K562 (cell line): ENCODE results near the gene OR10G2. TPM values are rescaled to one million over a fixed set of nuclear protein-coding genes. Genes with fewer than 3 reads are reported as not detected.

Source experiments
- ATAC-seq: fragments of 200-7000 bp; cut with Tn5 transposase; 3 replicates; pipeline ENCODE4 v1.9.1; 2020; ENCODE audit warnings: moderate library complexity
- BruUV-seq: library from RNA; stranded (reverse); fragments of 400-500 nt; replicated peaks from 2 replicates; lab custom pipeline; 2021; lab: Mats Ljungman, UMichigan
- CTCF ChIA-PET: fragments of 300-600 bp; formaldehyde crosslinking; extraction: SDS; loops from one replicate; lab custom pipeline; 2021; ENCODE audit warnings: low intra/inter-chr PET ratio; lab: Yijun Ruan, JAX
- POLR2A ChIA-PET: fragments of 300-600, 350-650 bp; sonication (Branson Sonifier 250); formaldehyde crosslinking; extraction: SDS; loops from one replicate; lab custom pipeline; 2021; ENCODE audit warnings: antibody characterized with exemption, inconsistent platforms; lab: Yijun Ruan, JAX
- DNase-seq, 4 experiments: peaks; one replicate each; pipeline versions ENCODE4 v3.0.0 to v3.0.0-alpha.2; 2011 to 2018; ENCODE audit warnings: low spot score in 3 of 4, mixed read lengths in 3 of 4; ENCODE audit errors: extremely low read depth in 1 of 4
- FAIRE-seq: peaks from 2 replicates; lab custom pipeline; 2011; peaks lifted over from hg19 to GRCh38; lab: Jason Lieb, UNC
- H2AFZ ChIP-seq: 2 replicates; pipeline ENCODE4 v1.6.0; 2011; ENCODE audit warnings: low read depth, low read length, control low read depth, inconsistent platforms
- H3K27ac ChIP-seq: fragments of 200-600 bp; 3 replicates; pipeline ENCODE4 v1.8.0; 2011; ENCODE audit warnings: low read depth, mild to moderate bottlenecking, control low read depth, inconsistent platforms, low read length, moderate library complexity, mixed read lengths; ENCODE audit errors: extremely low read depth
- H3K27me3 ChIP-seq, 2 experiments: fragments of 300-600 bp in 1 of 2; 2 replicates in 1 of 2; 3 replicates in 1 of 2; pipeline versions ENCODE4 v1.6.0 to v1.8.0; 2011; ENCODE audit warnings: inconsistent platforms in 2 of 2, low read length in 2 of 2, mild to moderate bottlenecking in 1 of 2, mixed read lengths in 1 of 2, moderate library complexity in 1 of 2; ENCODE audit not compliant: control insufficient read depth in 2 of 2, insufficient read depth in 2 of 2
- H3K36me3 ChIP-seq: fragments of 300-600 bp; 3 replicates; pipeline ENCODE4 v1.8.0; 2011; ENCODE audit warnings: mild to moderate bottlenecking, low read length, inconsistent platforms; ENCODE audit not compliant: control insufficient read depth, insufficient read depth
- H3K4me1 ChIP-seq, 2 experiments: fragments of 200-600 bp in 1 of 2; replicated peaks in 1 of 2; 2 replicates in 1 of 2; 3 replicates in 1 of 2; pipeline versions ENCODE4 v1.5.1 to v1.8.0; 2011; ENCODE audit warnings: inconsistent platforms in 2 of 2, low read length in 2 of 2, mild to moderate bottlenecking in 1 of 2, mixed read lengths in 1 of 2, moderate library complexity in 1 of 2; ENCODE audit not compliant: control insufficient read depth in 2 of 2, insufficient read depth in 2 of 2
- H3K4me2 ChIP-seq: 2 replicates; pipeline ENCODE4 v1.6.1; 2011; ENCODE audit warnings: low read length, control low read depth, inconsistent platforms, mixed read lengths; ENCODE audit not compliant: insufficient read depth
- H3K4me3 ChIP-seq: fragments of 200-600 bp; sonication (generic), shearing (Covaris generic); 2 replicates; pipeline ENCODE4 v1.5.1; 2016; ENCODE audit warnings: control low read depth, inconsistent platforms
- H3K79me2 ChIP-seq: fragments of 200-600 bp; 3 replicates; pipeline ENCODE4 v1.8.0; 2011; ENCODE audit warnings: low read length, inconsistent platforms; ENCODE audit not compliant: control insufficient read depth, insufficient read depth
- H3K9ac ChIP-seq, 2 experiments: 2 replicates each; pipeline versions ENCODE4 v1.6.0 to v1.6.1; 2011; ENCODE audit warnings: low read depth in 2 of 2, low read length in 2 of 2, control low read depth in 1 of 2, inconsistent platforms in 1 of 2, mild to moderate bottlenecking in 1 of 2, mixed read lengths in 1 of 2; ENCODE audit not compliant: insufficient read depth in 1 of 2
- H3K9me1 ChIP-seq: one replicate; pipeline ENCODE4 v1.6.0; 2011; ENCODE audit warnings: inconsistent platforms, mild to moderate bottlenecking, low read length, moderate library complexity; ENCODE audit not compliant: control insufficient read depth, insufficient read depth
- H3K9me3 ChIP-seq: replicated peaks from 2 replicates; pipeline ENCODE4 v1.5.1; 2011; ENCODE audit warnings: low read depth, low read length, inconsistent platforms; ENCODE audit not compliant: control insufficient read depth, insufficient read depth
- H4K20me1 ChIP-seq: replicated peaks from 2 replicates; pipeline ENCODE4 v1.6.1; 2011; ENCODE audit warnings: low read length, inconsistent platforms, mixed read lengths; ENCODE audit not compliant: control insufficient read depth, insufficient read depth
- CTBP1 ChIP-seq: fragments of 450-650 bp; IDR thresholded peaks from 2 replicates; pipeline ENCODE4 v1.6.1; 2016; ENCODE audit warnings: borderline replicate concordance
- DPF2 ChIP-seq: fragments of 450-650 bp; IDR thresholded peaks from 2 replicates; pipeline ENCODE4 v1.6.1; 2016
- MAFG ChIP-seq: fragments of 450-650 bp; conservative IDR thresholded peaks from 2 replicates; pipeline ENCODE4 v1.6.1; 2016; ENCODE audit warnings: missing genetic modification characterization, missing compliant biosample characterization
- NCOR1 ChIP-seq: fragments of 450-650 bp; IDR thresholded peaks from 2 replicates; pipeline ENCODE4 v1.6.1; 2016; ENCODE audit warnings: mild to moderate bottlenecking, moderate library complexity
- NUFIP1 ChIP-seq: fragments of 450-650 bp; IDR thresholded peaks from 2 replicates; pipeline ENCODE4 v1.6.1; 2018; ENCODE audit not compliant: partially characterized antibody
- PCBP1 ChIP-seq: fragments of 200-400 bp; formaldehyde crosslinking; IDR thresholded peaks from 2 replicates; pipeline ENCODE4 v1.6.1; 2018; ENCODE audit warnings: mild to moderate bottlenecking, low read depth, low read length; ENCODE audit not compliant: poor library complexity, severe bottlenecking
- PHF21A ChIP-seq: fragments of 450-650 bp; IDR thresholded peaks from 2 replicates; pipeline ENCODE4 v1.6.1; 2017; ENCODE audit warnings: low read depth, borderline replicate concordance
- POLR2A ChIP-seq: fragments of 450-650 bp; conservative IDR thresholded peaks from 2 replicates; pipeline ENCODE4 v1.6.1; 2016
- RFX1 ChIP-seq: fragments of 450-650 bp; IDR thresholded peaks from 2 replicates; pipeline ENCODE4 v1.6.1; 2016; ENCODE audit warnings: mild to moderate bottlenecking, moderate library complexity
- SIRT6 ChIP-seq: IDR thresholded peaks from one replicate; pipeline ENCODE4 v1.6.1; 2012; ENCODE audit warnings: low read depth, mild to moderate bottlenecking, control low read depth, inconsistent platforms, low read length, moderate library complexity
- ZNF124 ChIP-seq: sonication (generic); formaldehyde crosslinking; IDR thresholded peaks from 2 replicates; pipeline ENCODE4 v1.8.1; 2022; ENCODE audit warnings: missing genetic modification reagents
- ZNF436 ChIP-seq: fragments of 250-450, 450-650 bp; sonication (Bioruptor Pico); formaldehyde crosslinking; IDR thresholded peaks from 2 replicates; pipeline ENCODE4 v1.7.0; 2020; ENCODE audit warnings: mild to moderate bottlenecking
- ZNF696 ChIP-seq: fragments of 250-450 bp; sonication (Bioruptor Pico); conservative IDR thresholded peaks from 2 replicates; pipeline ENCODE4 v1.4.0; 2020; ENCODE audit warnings: mild to moderate bottlenecking, moderate library complexity
- WGBS: fragments of 100-300 bp; shearing (Covaris generic); methylation state at CpG from one replicate; pipeline ENCODE4 v1.1.6; 2016; ENCODE audit warnings: low coverage, mixed read lengths; ENCODE audit not compliant: insufficient coverage; ENCODE audit errors: missing lambda C conversion rate; 5-methylcytosine and 5-hydroxymethylcytosine counted together
- in situ Hi-C: fragments of 300-500 bp; cut with MboI; formaldehyde crosslinking; loops from 4 replicates; pipeline ENCODE4 v1.15.0; 2018; ENCODE audit warnings: inconsistent platforms, mixed read lengths
- intact Hi-C: fragments of 100-400 bp; cut with micrococcal nuclease; formaldehyde crosslinking; loops from 2 replicates; pipeline ENCODE4 v1.14.2; 2022
- polyA plus RNA-seq, 8 experiments: library from polyadenylated mRNA; depleted of rRNA in 4 of 8; stranded (reverse) in 5 of 8; unstranded in 3 of 8; fragments of >200 nt; fragmentation: Nextera tagmentation in 2 of 8; fragmentation: Illumina TruSeq in 1 of 8; extraction: Ambion mirVana in 2 of 8; extraction: Trizol in 1 of 8; gene quantifications; 2 replicates each; pipeline versions ENCODE4 v1.2.1 to v1.2.3, GENCODE V29; 2011 to 2014; ENCODE audit warnings: inconsistent platforms in 1 of 8, missing spikeins in 1 of 8
- total RNA-seq, 7 experiments: library from RNA; depleted of rRNA in 6 of 7; stranded (reverse); fragments of >200 nt in 6 of 7; fragmentation: Illumina TruSeq in 2 of 7; extraction: Trizol in 2 of 7; gene quantifications; 2 replicates each; pipeline versions ENCODE4 v1.2.1 to v1.2.3, GENCODE V29; 2011 to 2021; ENCODE audit warnings: low replicate concordance in 1 of 7
- TF ChIP-seq, protein P1 (sequence below): sonication (generic); formaldehyde crosslinking; IDR thresholded peaks from 2 replicates; pipeline ENCODE4 v1.4.0; 2020; ENCODE audit warnings: mild to moderate bottlenecking, missing genetic modification reagents
- TF ChIP-seq, protein P2 (sequence below): sonication (generic); formaldehyde crosslinking; IDR thresholded peaks from 2 replicates; pipeline ENCODE4 v1.8.1; 2023; ENCODE audit warnings: mild to moderate bottlenecking, missing genetic modification reagents
- TF ChIP-seq, protein P3 (sequence below), 2 experiments: fragments of 450-650 bp in 1 of 2; sonication (generic) in 1 of 2; formaldehyde crosslinking in 1 of 2; IDR thresholded peaks in 1 of 2; conservative IDR thresholded peaks in 1 of 2; 2 replicates each; pipeline versions ENCODE4 v1.6.1 to v1.8.1; 2016 to 2023; ENCODE audit warnings: mild to moderate bottlenecking in 2 of 2, moderate library complexity in 2 of 2, inconsistent platforms in 1 of 2, missing genetic modification reagents in 1 of 2
- TF ChIP-seq, protein P4 (sequence below), 2 experiments: fragments of 450-650 bp; IDR thresholded peaks; 2 replicates each; pipeline ENCODE4 v1.6.1; 2016
- TF ChIP-seq, protein P5 (sequence below): sonication (generic); formaldehyde crosslinking; IDR thresholded peaks from 2 replicates; pipeline ENCODE4 v1.8.1; 2022; ENCODE audit warnings: missing genetic modification reagents

OR10G2 gene
- total and polyA plus RNA-seq, 9 of the 15 experiments (the other 6 are each of a cell fraction or from before 2014, with no cell fraction given) = not detected

DNA sequence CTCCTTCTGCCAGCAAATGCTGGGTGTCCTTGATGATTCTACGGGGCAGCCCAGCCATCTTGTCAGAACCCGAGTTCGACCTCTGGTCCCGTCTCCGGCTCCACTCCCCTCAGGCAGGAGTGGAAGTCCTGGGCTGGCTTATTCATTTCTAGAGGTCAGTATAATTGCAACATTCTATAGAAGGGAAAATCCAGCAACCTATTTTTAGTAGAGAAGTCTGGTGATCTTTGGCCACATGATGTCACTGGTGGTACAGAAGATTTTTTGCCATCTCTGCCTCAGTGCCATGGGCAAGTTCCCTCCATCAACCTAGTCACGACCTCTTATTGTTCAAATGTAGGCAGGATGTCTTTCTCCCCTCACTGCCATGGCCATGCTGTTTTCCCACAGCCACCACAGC, 22.4 kb downstream of the OR10G2 start:
- WGBS = 0% methylated on average over 4 of the region's 6 CpGs
- no peak for TF ChIP-seq SIRT6
- no peak for TF ChIP-seq ZNF124 (CRISPR knock-in tag)
- no peak for TF ChIP-seq RFX1
- TF ChIP-seq, protein P1, sequence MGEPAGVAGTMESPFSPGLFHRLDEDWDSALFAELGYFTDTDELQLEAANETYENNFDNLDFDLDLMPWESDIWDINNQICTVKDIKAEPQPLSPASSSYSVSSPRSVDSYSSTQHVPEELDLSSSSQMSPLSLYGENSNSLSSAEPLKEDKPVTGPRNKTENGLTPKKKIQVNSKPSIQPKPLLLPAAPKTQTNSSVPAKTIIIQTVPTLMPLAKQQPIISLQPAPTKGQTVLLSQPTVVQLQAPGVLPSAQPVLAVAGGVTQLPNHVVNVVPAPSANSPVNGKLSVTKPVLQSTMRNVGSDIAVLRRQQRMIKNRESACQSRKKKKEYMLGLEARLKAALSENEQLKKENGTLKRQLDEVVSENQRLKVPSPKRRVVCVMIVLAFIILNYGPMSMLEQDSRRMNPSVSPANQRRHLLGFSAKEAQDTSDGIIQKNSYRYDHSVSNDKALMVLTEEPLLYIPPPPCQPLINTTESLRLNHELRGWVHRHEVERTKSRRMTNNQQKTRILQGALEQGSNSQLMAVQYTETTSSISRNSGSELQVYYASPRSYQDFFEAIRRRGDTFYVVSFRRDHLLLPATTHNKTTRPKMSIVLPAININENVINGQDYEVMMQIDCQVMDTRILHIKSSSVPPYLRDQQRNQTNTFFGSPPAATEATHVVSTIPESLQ (CRISPR knock-in tag) = no peak
- no peak for TF ChIP-seq DPF2
- no peak for TF ChIP-seq CTBP1
- no peak for TF ChIP-seq NCOR1
- TF ChIP-seq, protein P2, sequence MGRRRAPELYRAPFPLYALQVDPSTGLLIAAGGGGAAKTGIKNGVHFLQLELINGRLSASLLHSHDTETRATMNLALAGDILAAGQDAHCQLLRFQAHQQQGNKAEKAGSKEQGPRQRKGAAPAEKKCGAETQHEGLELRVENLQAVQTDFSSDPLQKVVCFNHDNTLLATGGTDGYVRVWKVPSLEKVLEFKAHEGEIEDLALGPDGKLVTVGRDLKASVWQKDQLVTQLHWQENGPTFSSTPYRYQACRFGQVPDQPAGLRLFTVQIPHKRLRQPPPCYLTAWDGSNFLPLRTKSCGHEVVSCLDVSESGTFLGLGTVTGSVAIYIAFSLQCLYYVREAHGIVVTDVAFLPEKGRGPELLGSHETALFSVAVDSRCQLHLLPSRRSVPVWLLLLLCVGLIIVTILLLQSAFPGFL (CRISPR knock-in tag) = no peak
- TF ChIP-seq ZNF696 = no peak
- TF ChIP-seq, protein P3, sequence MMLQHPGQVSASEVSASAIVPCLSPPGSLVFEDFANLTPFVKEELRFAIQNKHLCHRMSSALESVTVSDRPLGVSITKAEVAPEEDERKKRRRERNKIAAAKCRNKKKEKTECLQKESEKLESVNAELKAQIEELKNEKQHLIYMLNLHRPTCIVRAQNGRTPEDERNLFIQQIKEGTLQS (IDR thresholded peaks at IDR 0.05) = no peak
- TF ChIP-seq, protein P3 (CRISPR knock-in tag; conservative IDR thresholded peaks at IDR 0.05) = no peak
- TF ChIP-seq, protein P4, sequence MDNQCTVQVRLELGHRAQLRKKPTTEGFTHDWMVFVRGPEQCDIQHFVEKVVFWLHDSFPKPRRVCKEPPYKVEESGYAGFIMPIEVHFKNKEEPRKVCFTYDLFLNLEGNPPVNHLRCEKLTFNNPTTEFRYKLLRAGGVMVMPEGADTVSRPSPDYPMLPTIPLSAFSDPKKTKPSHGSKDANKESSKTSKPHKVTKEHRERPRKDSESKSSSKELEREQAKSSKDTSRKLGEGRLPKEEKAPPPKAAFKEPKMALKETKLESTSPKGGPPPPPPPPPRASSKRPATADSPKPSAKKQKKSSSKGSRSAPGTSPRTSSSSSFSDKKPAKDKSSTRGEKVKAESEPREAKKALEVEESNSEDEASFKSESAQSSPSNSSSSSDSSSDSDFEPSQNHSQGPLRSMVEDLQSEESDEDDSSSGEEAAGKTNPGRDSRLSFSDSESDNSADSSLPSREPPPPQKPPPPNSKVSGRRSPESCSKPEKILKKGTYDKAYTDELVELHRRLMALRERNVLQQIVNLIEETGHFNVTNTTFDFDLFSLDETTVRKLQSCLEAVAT (IDR thresholded peaks at IDR 0.05) = no peak
- no peak for TF ChIP-seq PHF21A
- TF ChIP-seq, protein P5, sequence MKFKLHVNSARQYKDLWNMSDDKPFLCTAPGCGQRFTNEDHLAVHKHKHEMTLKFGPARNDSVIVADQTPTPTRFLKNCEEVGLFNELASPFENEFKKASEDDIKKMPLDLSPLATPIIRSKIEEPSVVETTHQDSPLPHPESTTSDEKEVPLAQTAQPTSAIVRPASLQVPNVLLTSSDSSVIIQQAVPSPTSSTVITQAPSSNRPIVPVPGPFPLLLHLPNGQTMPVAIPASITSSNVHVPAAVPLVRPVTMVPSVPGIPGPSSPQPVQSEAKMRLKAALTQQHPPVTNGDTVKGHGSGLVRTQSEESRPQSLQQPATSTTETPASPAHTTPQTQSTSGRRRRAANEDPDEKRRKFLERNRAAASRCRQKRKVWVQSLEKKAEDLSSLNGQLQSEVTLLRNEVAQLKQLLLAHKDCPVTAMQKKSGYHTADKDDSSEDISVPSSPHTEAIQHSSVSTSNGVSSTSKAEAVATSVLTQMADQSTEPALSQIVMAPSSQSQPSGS (CRISPR knock-in tag) = no peak
- no peak for TF ChIP-seq PCBP1
- TF ChIP-seq ZNF436 (CRISPR knock-in tag) = no peak
- TF ChIP-seq POLR2A = no peak
- no peak for TF ChIP-seq NUFIP1
- TF ChIP-seq MAFG (tag) = no peak
- no peaks in the 10 kb centered on the region for H3K4me1 ChIP-seq
- H3K79me2 ChIP-seq = no peaks in the 10 kb centered on the region
- intact Hi-C loops = no loop called here
- H3K4me3 ChIP-seq = no peak overlapping the region
- no peak overlapping the region for H3K9ac ChIP-seq
- in situ Hi-C loops = no loop called here
- H3K36me3 ChIP-seq = no peaks in the 10 kb centered on the region
- BruUV-seq = no TSS peak
- ChIA-PET POLR2A (no interaction called here), CTCF (no interaction called here)
- DNase-seq (no peak), FAIRE-seq (no peak), ATAC-seq (no peak)
- H2AFZ ChIP-seq = no peak overlapping the region
- H3K27me3 ChIP-seq = peaks cover 0 to 1% of the 10 kb centered on the region in 2 experiments; a peak in 1 of 5 replicates
- no peaks in the 10 kb centered on the region for H3K9me3 ChIP-seq
- H4K20me1 ChIP-seq = no peaks in the 10 kb centered on the region
- no peak overlapping the region for H3K4me2 ChIP-seq
- H3K9me1 ChIP-seq = no peaks in the 10 kb centered on the region
- H3K27ac ChIP-seq = no peak overlapping the region
